Kidney capillary endothelial cell (primary cell): ENCODE measurements around the gene CR2.
"Not testable (repeated sequence)": the region's sequence is repeated elsewhere in the genome, so short reads cannot be mapped to it uniquely, and the experiment has no call there.

Experiments used
- DNase-seq: peaks from one replicate; pipeline ENCODE4 v3.0.0-alpha.2; 2018; ENCODE audit warnings: low spot score

The CR2 gene

DNA sequence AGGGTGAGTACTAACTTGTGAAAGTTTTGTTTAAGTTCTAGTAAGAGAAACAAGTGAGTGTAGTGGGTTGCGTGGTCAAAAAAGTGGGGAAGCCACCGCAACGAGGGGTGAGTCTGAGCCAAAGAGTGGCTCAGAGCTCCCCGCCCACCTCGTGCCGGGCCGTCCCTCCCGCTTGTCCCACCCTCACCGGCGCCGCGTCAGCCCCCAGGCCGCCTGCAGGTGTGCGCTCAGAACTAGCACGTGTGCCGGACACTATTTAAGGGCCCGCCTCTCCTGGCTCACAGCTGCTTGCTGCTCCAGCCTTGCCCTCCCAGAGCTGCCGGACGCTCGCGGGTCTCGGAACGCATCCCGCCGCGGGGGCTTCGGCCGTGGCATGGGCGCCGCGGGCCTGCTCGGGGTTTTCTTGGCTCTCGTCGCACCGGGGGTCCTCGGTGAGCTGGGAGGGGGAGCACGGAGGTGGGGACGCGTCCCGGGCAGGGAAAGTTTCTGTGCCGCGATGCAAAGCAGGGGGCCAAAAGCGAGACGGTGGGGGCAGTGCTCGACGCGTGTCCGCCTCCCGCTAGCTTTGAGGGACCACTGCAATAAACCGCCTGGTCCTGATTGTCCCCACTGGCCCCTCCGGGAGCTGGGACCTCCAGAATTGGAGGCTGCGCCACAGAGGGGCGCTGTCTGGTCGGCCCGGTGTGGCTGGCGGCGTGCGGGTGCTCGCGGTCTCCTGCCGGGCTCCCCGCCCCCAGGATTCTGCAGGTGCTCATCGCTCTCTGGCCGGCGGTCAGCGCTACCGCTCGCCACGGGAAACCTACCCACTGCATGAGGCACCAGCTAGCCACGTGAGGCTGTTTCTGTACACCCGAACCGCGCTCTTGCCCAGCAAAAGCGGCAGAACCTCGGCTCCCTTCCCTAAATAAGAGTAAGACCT is at the start of gene CR2:
CR2 (plus strand) TSS at position 283 of the 919 bp plus-strand sequence; CDS start at position 374, 91 bp downstream.
- no peak for DNase-seq

DNA sequence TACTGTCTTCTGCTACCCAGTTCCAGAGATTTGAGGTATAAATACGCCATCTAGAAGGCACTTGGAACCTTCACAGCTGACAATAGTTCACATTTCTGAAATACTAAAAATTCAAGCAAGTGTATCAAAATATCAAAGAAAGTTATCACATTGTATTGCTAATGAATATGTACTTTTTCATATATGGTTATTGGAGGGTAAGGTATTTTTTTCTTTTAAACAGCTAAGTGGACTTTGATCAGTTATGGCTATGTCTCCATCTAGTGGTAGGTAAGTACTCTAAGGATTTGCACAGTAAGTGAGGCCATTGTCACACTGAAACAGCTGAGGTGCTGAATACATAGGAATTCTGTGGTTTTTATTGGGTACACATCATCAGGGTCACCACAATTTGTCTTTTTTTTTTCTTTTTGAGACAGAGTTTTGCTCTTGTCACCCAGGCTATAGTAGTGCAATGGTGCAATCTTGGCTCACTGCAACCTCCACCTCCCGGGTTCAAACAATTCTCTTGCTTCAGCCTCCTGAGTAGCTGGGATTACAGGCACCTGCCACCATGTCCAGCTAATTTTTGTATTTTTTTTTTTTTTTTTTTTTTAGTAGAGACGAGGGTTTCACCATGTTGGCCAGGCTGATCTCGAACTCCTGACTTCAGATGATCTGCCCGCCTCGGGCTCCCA is 49.1 kb upstream of the CR2 start:
- peak; percentile 67 for DNase-seq

GRCh38 chr1:207405814-207406213 is 48.3 kb upstream of the CR2 start:
- DNase-seq, result no peak

GRCh38 chr1:207407655-207408260 is 46.4 kb upstream of the CR2 start:
- no peak for DNase-seq

- no peak for DNase-seq
Measured at GRCh38 chr1:207412845-207413244, 41.3 kb upstream of the CR2 start.

DNA sequence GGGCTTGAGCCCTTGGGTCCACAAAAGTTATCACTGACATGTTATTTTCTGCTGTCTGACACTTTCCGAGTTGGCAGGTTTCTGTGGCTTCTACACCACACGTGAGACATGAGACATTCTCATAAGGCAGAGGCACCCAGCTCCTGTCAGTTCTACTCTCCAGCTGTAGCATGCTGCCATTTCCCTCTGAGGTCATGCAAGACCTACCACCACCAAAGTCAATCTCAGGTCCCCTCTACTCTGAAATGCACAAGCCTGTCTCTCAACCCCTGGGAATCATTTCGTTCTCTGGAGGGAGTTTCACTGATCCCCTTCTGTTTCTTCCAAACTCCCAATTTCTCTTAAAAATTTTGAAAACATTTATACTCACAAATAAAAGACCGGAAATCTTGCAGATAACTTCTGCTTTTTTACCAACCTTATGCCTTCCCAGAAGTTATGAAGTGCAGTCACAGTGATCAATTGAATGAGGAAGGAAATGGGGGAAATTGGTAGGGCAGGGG is 39.5 kb upstream of the CR2 start:
- no peak for DNase-seq

GRCh38 chr1:207417076-207417475 is 37.1 kb upstream of the CR2 start:
- no peak for DNase-seq

DNA sequence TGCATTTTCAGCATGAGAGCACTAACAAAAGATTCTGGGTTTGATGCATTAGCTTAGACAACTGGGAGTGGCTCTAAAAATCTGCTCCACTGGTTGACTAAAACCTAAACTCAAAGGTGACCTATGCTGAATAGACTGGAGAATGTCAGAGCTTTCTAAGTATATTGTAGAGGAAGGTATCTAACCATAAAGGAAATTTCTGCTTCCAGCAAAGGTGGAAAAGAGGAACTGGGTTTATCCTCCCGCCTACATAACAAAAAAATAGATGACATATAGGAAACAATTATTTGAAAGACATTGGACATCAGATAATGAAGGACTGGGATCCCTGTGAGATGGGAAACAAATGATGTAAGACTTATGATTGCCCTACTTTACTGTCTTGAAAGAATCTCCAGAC is 35.8 kb upstream of the CR2 start:
- no peak for DNase-seq

DNA sequence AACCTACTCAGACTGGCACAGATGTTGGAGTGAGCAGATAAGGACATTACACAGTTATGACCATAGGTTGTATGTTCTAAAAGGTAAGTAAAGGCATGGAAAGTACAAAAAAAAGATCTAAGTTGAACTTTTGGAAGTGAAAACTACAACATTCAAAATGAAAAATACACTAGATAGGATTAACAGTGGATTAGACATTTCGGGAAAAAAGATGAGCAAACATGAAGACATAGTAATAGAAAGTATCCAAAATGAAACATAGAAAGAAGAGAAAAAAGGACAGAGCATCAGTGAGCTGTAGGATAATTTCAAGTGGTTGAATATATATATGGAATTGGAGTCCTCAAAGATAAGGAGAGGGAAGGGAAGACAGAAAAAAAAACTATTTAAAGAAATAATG is 34.0 kb upstream of the CR2 start:
- no peak for DNase-seq

GRCh38 chr1:207421078-207421477 is 33.0 kb upstream of the CR2 start:
- DNase-seq, result no peak

- no peak for DNase-seq
Measured at GRCh38 chr1:207423560-207424292, 30.4 kb upstream of the CR2 start.

GRCh38 chr1:207424570-207425131 is 29.5 kb upstream of the CR2 start:
- no peak for DNase-seq

DNA sequence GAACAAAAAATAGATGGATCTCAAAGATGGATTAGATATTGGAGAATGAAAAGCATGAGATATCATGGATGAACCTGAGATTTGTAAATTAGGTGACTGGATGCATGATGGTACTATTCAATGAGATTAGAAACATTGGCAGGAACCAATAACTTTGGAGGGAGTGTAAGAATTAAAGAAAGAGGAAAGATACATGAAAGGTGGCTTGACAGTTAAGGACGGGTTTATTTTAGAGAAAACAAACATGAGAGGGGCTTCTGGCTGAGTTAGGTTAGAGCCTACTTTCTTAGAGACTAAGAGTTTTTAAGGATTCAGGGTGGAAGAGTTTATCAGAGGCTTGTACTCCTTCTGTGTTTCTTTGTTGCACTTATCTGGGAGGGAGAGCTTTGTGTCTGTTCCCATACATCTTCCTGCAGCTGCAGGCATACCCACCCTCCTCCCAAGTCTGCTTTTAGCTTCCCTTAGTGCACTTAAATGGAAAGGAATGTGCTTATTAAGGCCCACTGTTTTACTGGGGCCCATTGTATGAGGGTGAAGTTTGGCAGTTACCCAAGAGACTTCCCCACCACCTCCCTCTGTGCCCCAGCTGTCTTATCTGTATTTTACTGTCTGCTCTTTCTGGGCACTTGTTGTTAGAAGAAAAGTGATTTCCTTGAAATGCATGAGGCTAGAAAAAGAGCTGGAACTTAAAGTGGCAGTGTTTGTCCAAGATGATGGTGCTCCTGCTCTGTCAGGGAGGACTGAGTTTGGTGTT is 26.1 kb upstream of the CR2 start:
- no peak for DNase-seq

DNA sequence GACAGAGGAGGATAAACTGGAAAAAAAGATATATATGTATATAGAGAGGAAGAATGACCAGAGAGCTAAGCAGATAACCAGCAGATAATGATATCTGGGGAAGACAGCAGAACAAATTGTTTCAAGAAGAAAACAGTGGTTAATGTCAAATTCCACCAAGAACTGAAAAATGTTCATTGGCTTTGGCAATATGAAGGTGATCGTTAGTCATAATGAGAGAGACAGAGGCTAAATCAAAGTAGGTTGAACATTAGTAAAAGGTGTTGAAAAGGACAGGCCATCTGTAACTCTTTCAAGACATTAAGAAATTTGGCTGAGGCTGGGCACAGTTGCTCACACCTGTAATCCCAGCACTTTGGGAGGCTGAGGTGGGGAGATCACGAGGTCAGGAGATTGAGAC is 25.3 kb upstream of the CR2 start:
- DNase-seq, result no peak

GRCh38 chr1:207429963-207430362 is 24.2 kb upstream of the CR2 start:
- DNase-seq, result no peak

GRCh38 chr1:207430602-207431001 is 23.5 kb upstream of the CR2 start:
- no peak for DNase-seq

DNA sequence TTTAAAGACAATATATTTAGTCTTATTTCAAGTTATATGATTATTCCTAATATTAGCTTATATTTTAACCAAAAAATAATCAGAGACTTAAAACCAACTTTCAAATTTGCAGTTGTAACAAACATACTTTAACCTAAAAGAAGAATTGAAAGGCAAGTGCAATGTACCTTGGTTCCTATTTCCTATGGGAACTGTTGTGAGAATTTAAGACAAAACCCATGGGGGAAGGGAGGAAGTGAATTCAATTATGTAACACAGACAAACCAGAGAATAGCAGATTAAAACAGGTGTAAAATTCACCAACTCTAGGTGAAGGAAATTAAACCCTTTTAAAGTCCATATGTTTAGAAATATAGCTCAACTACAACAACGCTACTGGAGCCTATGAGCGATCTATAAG is 22.6 kb upstream of the CR2 start:
- DNase-seq, result no peak

GRCh38 chr1:207433435-207433834 is 20.7 kb upstream of the CR2 start:
- no peak for DNase-seq

- DNase-seq, result not testable (repeated sequence)
Measured at GRCh38 chr1:207436746-207437145, 17.4 kb upstream of the CR2 start.

DNA sequence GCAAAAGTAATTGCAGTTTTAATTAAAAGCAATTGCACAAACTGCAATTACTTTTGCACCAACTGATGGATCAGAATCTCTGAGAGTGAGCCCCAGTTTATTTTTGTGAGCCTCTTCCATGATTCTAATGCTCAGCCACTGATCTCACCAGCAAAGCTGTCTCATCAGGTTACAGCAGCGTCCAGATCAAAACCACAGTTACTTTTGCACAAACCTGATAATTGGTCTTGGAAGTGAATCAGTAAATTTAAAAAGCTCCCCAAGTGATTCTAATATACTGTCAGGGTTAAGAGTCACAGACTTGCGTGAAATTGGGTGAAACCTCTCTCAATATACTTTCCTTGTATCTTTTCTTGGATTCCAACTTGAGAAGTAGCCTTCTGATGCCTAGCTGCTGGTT is 13.5 kb upstream of the CR2 start:
- DNase-seq, result no peak
